Liver (tissue), 9 donors: ENCODE measurements around the gene ATP2A3. TPM values are rescaled to one million over a fixed set of nuclear protein-coding genes. Genes with fewer than 3 reads are reported as not detected.
"Not testable (repeated sequence)": the region's sequence is repeated elsewhere in the genome, so short reads cannot be mapped to it uniquely, and the experiment has no call there.

Experiments
- DNase-seq: peaks from one replicate; pipeline ENCODE4 v3.0.0-alpha.2; 2017; ENCODE audit warnings: low spot score
- H3K27ac ChIP-seq, 2 donors: one replicate each; pipeline ENCODE4 v1.7.0; 2013; ENCODE audit warnings: inconsistent platforms in 2 of 2, low read length in 2 of 2, control low read depth in 1 of 2, low read depth in 1 of 2, mild to moderate bottlenecking in 1 of 2
- H3K27me3 ChIP-seq, 4 donors: one replicate each; pipeline versions ENCODE4 v1.6.1 to v1.7.0; 2013; ENCODE audit warnings: low read length in 3 of 4, inconsistent platforms in 1 of 4, mild to moderate bottlenecking in 1 of 4, moderate library complexity in 1 of 4; ENCODE audit not compliant: control insufficient read depth in 4 of 4, insufficient read depth in 4 of 4
- H3K36me3 ChIP-seq, 4 donors: one replicate each; pipeline versions ENCODE4 v1.6.1 to v1.7.0; 2013; ENCODE audit warnings: low read length in 3 of 4, mild to moderate bottlenecking in 3 of 4, low read depth in 1 of 4, moderate library complexity in 1 of 4; ENCODE audit not compliant: control insufficient read depth in 4 of 4, insufficient read depth in 3 of 4
- H3K4me1 ChIP-seq, 4 donors: one replicate each; pipeline versions ENCODE4 v1.6.1 to v1.7.0; 2013; ENCODE audit warnings: low read length in 3 of 4, mild to moderate bottlenecking in 3 of 4, moderate library complexity in 1 of 4; ENCODE audit not compliant: control insufficient read depth in 4 of 4, insufficient read depth in 4 of 4
- H3K4me3 ChIP-seq, 3 donors: one replicate each; pipeline versions ENCODE4 v1.6.1 to v1.7.0; 2013; ENCODE audit warnings: low read length in 3 of 3, control low read depth in 1 of 3, low read depth in 1 of 3, mild to moderate bottlenecking in 1 of 3
- H3K9ac ChIP-seq, 2 donors: one replicate each; pipeline ENCODE4 v1.7.0; 2013; ENCODE audit warnings: low read length in 2 of 2, mild to moderate bottlenecking in 2 of 2, moderate library complexity in 2 of 2, control low read depth in 1 of 2, low read depth in 1 of 2
- H3K9me3 ChIP-seq, 4 donors: one replicate each; pipeline versions ENCODE4 v1.6.1 to v1.7.0; 2013; ENCODE audit warnings: low read length in 3 of 4; ENCODE audit not compliant: control insufficient read depth in 4 of 4
- FOXA1 ChIP-seq: IDR thresholded peaks from 2 replicates; pipeline ENCODE4 v1.6.1; 2016; ENCODE audit warnings: antibody characterized with exemption
- FOXA2 ChIP-seq: IDR thresholded peaks from 2 replicates; pipeline ENCODE4 v1.6.1; 2016; ENCODE audit warnings: antibody characterized with exemption
- GABPA ChIP-seq, 2 donors: IDR thresholded peaks in 1 of 2; conservative IDR thresholded peaks in 1 of 2; 2 replicates each; pipeline ENCODE4 v1.6.1; 2016; ENCODE audit warnings: antibody characterized with exemption in 2 of 2, mild to moderate bottlenecking in 1 of 2, moderate library complexity in 1 of 2
- NR2F2 ChIP-seq: IDR thresholded peaks from 2 replicates; pipeline ENCODE4 v1.6.1; 2016; ENCODE audit warnings: antibody characterized with exemption
- REST ChIP-seq: IDR thresholded peaks from 2 replicates; pipeline ENCODE4 v1.6.1; 2016; ENCODE audit warnings: antibody characterized with exemption, mild to moderate bottlenecking
- SP1 ChIP-seq: IDR thresholded peaks from 2 replicates; pipeline ENCODE4 v1.6.1; 2018; ENCODE audit warnings: antibody characterized with exemption, mild to moderate bottlenecking
- TAF1 ChIP-seq: conservative IDR thresholded peaks from 2 replicates; pipeline ENCODE4 v1.6.1; 2016; ENCODE audit warnings: antibody characterized with exemption, mild to moderate bottlenecking
- ZBTB33 ChIP-seq: IDR thresholded peaks from 2 replicates; pipeline ENCODE4 v1.6.1; 2016; ENCODE audit warnings: antibody characterized with exemption
- WGBS: extraction: QIAGEN DNeasy Blood & Tissue Kit; methylation state at CpG from one replicate; pipeline ENCODE4 v1.1.7; 2013; 5-methylcytosine and 5-hydroxymethylcytosine counted together
- polyA plus RNA-seq, 2 donors: library from polyadenylated mRNA; stranded (reverse) in 1 of 2; unstranded in 1 of 2; fragments of 200-250 nt in 1 of 2; fragments of >200 nt in 1 of 2; fragmentation: Nextera tagmentation in 1 of 2; extraction: Ambion mirVana in 1 of 2; gene quantifications; one replicate each; pipeline versions ENCODE4 v1.2.1 to v1.2.3, GENCODE V29; 2013 to 2015
- total RNA-seq, 2 donors: library from RNA; depleted of rRNA; stranded (reverse); fragments of >200 nt; gene quantifications; one replicate each; pipeline ENCODE4 v1.2.3, GENCODE V29; 2014
- TF ChIP-seq, protein P1 (sequence below): IDR thresholded peaks from 2 replicates; pipeline ENCODE4 v1.6.1; 2016; ENCODE audit warnings: antibody characterized with exemption
- donor health status: healthy.
- donor health status: healthy.
- donor health status: healthy.
- donor health status: healthy.
- donor health status: healthy.

Gene ATP2A3
- total and polyA plus RNA-seq, 4 donors: 1.4 to 17.1 (median 3.2) TPM

DNA sequence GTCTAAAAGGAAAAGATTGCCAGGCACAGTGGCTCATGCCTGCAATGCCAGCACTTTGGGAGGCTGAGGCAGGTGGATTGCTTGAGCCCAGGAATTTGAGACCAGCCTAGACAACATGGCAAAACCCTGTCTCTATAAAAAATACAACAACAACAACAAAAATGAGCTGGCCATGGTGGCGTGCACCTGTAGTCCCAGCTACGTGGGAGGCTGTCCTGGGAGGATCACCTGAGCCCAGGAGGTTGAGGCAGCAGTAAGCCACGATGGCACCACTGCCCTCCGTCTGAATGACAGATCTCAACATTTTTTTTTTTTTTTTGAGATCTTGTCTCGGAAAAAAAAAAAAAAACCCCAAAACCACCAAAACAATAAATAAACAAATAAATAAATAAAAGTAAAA is 28.1 kb upstream of the ATP2A3 start (continued):
- no peak for TF ChIP-seq REST
- no peak for TF ChIP-seq FOXA1
- no peak for TF ChIP-seq ZBTB33

DNA sequence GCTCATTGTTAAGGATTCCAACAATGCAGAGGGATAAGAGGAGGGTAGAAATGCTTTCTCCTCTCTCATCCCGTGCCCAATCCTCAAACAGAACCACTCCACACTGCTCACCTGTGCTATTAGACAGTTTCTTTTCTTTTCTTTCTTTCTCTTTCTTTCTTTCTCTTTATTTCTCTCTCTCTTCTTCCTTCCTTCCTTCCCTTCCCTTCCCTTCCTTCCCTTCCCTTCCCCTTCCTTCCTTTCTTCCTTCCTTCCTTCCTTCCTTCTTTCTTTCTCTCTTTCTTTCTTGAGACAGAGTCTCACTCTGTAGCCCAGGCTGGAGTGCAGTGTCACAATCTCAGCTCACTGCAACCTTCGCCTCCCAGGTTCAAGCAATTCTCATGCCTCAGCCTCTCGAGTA is 27.5 kb upstream of the ATP2A3 start:
- H3K4me3 ChIP-seq, H3K4me1 ChIP-seq, H3K27me3 ChIP-seq, H3K27ac ChIP-seq, H3K9ac ChIP-seq, H3K36me3 ChIP-seq, DNase-seq: not testable (repeated sequence)
- 88% methylated on average over 3 of the region's 3 CpGs for WGBS
- H3K9me3 ChIP-seq: peaks cover 0 to 12% (median under 1%) of the 10 kb centered on the region in 4 donors

DNA sequence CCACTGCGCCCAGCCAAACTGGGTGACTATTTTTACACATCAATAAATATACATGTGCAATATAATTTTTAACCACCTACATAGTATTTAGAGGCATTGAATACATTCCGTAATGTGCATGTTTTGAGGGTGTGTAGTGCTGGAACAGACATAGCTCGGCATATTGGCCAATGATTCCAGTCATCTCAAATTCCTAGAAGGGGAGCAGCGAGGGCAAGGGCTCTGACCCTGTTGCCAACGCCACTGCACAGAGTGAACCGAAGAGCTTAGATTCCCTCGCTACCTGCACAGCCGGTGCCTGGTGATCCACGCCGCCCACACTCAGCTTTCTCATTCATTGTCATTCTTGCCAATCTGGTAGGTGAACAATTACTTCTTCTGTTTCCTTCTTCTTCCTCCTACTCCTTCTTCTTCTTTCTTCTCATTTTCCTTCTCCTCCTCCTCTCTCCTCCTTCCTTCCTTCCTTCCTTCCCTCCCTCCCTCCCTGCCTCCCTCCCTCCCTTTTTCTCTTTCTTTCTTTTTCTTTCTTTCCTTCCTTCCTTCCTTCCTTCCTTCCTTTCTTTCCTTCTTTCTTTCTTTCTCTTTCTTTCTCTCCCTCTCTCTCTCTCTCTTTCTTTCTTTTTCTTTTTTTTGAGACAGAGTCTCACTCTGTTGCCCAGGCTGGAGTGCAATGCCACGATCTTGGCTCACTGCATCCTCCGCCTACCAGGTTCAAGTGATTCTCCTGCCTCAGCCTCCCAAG is 26.3 kb upstream of the ATP2A3 start:
- 93% methylated on average over 12 of the region's 12 CpGs for WGBS
- Histone ChIP-seq H3K4me3 (no peak overlapping the region), H3K9ac (no peak overlapping the region), H3K4me1 (peaks cover 2 to 16% (median 10%) of the 10 kb centered on the region in 4 donors), H3K27ac (no peak overlapping the region), H3K27me3 (no peaks in the 10 kb centered on the region), H3K36me3 (no peaks in the 10 kb centered on the region), H3K9me3 (peaks cover 0 to 12% (median under 1%) of the 10 kb centered on the region in 4 donors)
- no peak for DNase-seq
- TF ChIP-seq, protein P1, sequence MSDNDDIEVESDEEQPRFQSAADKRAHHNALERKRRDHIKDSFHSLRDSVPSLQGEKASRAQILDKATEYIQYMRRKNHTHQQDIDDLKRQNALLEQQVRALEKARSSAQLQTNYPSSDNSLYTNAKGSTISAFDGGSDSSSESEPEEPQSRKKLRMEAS: no peak
- TF ChIP-seq FOXA2: no peak

DNA sequence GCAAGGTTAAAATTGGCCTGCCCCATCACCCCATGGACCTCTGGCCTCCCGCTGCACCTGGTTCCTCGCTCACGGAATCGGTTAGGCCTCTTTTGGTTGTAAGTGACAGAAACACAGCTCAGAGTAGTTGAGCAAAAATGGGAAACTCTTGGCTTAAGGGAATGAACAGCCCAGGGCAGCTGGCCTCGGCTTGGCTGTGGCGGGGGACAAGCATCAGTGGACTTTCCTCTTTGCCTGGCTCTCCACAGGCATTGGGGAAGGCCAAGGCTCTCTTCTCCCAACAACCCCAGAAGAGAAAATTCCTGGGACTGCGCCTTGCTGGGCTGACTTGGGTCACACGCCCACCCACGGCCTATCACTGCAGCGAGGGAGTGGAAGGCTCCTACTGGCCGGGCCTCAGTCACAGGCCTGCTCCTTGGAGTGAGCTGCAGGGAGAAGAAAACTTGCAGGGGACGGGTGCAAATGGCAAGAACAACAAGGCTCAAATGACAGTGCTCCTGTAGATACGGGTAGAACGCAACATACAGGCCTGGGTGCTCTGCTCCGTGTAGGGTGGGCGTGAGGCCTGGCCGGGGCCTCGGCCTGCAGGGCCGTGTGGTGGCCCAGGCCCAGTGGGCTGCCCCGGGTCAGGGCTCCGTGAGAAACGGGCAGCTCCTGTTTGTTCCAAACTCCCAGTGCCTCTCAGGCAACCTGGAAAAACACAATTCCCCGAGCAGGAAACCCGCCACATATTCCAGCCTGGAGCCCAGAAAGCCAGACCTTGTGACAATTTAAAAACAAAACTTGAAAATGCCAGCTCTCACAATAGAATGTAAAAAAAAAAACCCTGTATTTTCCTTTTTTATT is 25.0 kb upstream of the ATP2A3 start:
- H3K9ac ChIP-seq: no peak overlapping the region
- 92% methylated on average over 24 of the region's 24 CpGs for WGBS
- peaks cover 0 to 6% (median 0%) of the 10 kb centered on the region in 4 donors for H3K9me3 ChIP-seq
- no peak for DNase-seq
- no peak overlapping the region for H3K4me3 ChIP-seq
- no peak overlapping the region for H3K27ac ChIP-seq
- peaks cover 2 to 17% (median 11%) of the 10 kb centered on the region in 4 donors for H3K4me1 ChIP-seq
- no peaks in the 10 kb centered on the region for H3K27me3 ChIP-seq
- H3K36me3 ChIP-seq: no peaks in the 10 kb centered on the region
- TF ChIP-seq, protein P1: no peak
- TF ChIP-seq ZBTB33: no peak
- no peak for TF ChIP-seq TAF1
- TF ChIP-seq FOXA1: no peak
- TF ChIP-seq REST: no peak
- no peak for TF ChIP-seq GABPA (IDR thresholded peaks at IDR 0.05 in 1 of 2, conservative IDR thresholded peaks at IDR 0.05 in 1 of 2)
- no peak for TF ChIP-seq NR2F2
- no peak for TF ChIP-seq SP1
